CD4-positive, alpha-beta T cell (primary cell): ENCODE data around the gene SEC61A2. TPM values are rescaled to one million over a fixed set of nuclear protein-coding genes. Genes with fewer than 3 reads are reported as not detected.

ENCODE experiments used
- ATAC-seq: fragments of 200-7000 bp; cut with Tn5 transposase; one replicate; pipeline ENCODE4 v1.10.0; 2022; ENCODE audit warnings: mild to moderate bottlenecking; ENCODE audit not compliant: poor library complexity
- CTCF ChIA-PET: fragments of 350-600 bp; sonication (Branson Sonifier 250); formaldehyde crosslinking; loops from one replicate; lab custom pipeline; 2021; ENCODE audit warnings: antibody characterized with exemption, inconsistent platforms; lab: Charles Lee
- POLR2A ChIA-PET: fragments of 350-600 bp; sonication (Branson Sonifier 250); formaldehyde crosslinking; loops from one replicate; lab custom pipeline; 2021; ENCODE audit warnings: antibody characterized with exemption, inconsistent platforms; lab: Charles Lee
- DNase-seq, 14 experiments: peaks; one replicate each; pipeline ENCODE4 v3.0.0-alpha.2; 2013 to 2020; ENCODE audit warnings: mixed read lengths in 2 of 14
- H3K27ac ChIP-seq, 2 donors: one replicate each; pipeline versions ENCODE4 v1.5.1 to v1.7.0; 2013; ENCODE audit warnings: low read length in 2 of 2, low read depth in 1 of 2, mild to moderate bottlenecking in 1 of 2
- H3K27me3 ChIP-seq, 2 experiments: 1 replicate in 1 of 2; 2 replicates in 1 of 2; pipeline versions ENCODE4 v1.6.1 to v1.7.0; 2013; ENCODE audit warnings: low read length in 2 of 2, control low read depth in 1 of 2, mild to moderate bottlenecking in 1 of 2, moderate library complexity in 1 of 2; ENCODE audit not compliant: insufficient read depth in 2 of 2, control insufficient read depth in 1 of 2
- H3K36me3 ChIP-seq: one replicate; pipeline ENCODE4 v1.6.1; 2013; ENCODE audit warnings: low read length, control low read depth; ENCODE audit not compliant: insufficient read depth
- H3K4me1 ChIP-seq: one replicate; pipeline ENCODE4 v1.6.1; 2013; ENCODE audit warnings: low read length, control low read depth; ENCODE audit not compliant: insufficient read depth
- H3K4me3 ChIP-seq: one replicate; pipeline ENCODE4 v1.5.1; 2013; ENCODE audit warnings: mild to moderate bottlenecking, low read length, moderate library complexity
- H3K9me3 ChIP-seq, 2 experiments: 1 replicate in 1 of 2; 2 replicates in 1 of 2; pipeline versions ENCODE4 v1.6.1 to v1.7.0; 2013; ENCODE audit warnings: low read length in 2 of 2, mild to moderate bottlenecking in 2 of 2, control low read depth in 1 of 2, moderate library complexity in 1 of 2; ENCODE audit not compliant: control insufficient read depth in 1 of 2, insufficient read depth in 1 of 2
- H3K27ac Mint-ChIP-seq: one replicate; pipeline ENCODE4 v1.8.0; 2020; ENCODE audit warnings: mixed read lengths
- H3K27me3 Mint-ChIP-seq: one replicate; pipeline ENCODE4 v1.8.0; 2021; ENCODE audit warnings: mixed read lengths
- H3K36me3 Mint-ChIP-seq: one replicate; pipeline ENCODE4 v1.8.0; 2021; ENCODE audit warnings: low read depth, mixed read lengths
- H3K4me1 Mint-ChIP-seq: one replicate; pipeline ENCODE4 v1.8.0; 2021; ENCODE audit warnings: low read depth, mixed read lengths
- H3K4me3 Mint-ChIP-seq: one replicate; pipeline ENCODE4 v1.8.0; 2020; ENCODE audit warnings: mild to moderate bottlenecking, mixed read lengths
- H3K9me3 Mint-ChIP-seq: one replicate; pipeline ENCODE4 v1.8.0; 2020; ENCODE audit warnings: mixed read lengths
- CTCF ChIP-seq: fragments of 200-600 bp; IDR thresholded peaks from one replicate; pipeline ENCODE4 v1.8.0; 2022; ENCODE audit warnings: antibody characterized with exemption, mild to moderate bottlenecking
- intact Hi-C, 2 experiments: fragments of 100-400 bp; cut with DNase I in 1 of 2; cut with micrococcal nuclease in 1 of 2; formaldehyde crosslinking; loops; one replicate each; pipeline versions ENCODE4 v1.15.1 to v1.9.0; 2023 to 2025; cut with DNase I, micrococcal nuclease
- total RNA-seq, 174 experiments: library from RNA in 2 of 174; stranded (reverse) in 2 of 174; gene quantifications; one replicate each; pipeline ENCODE4 v1.2.3 and lab custom pipeline; 2021 to 2026

Gene SEC61A2
- total RNA-seq, 2 experiments from 2014 or later: 9.9 to 10.8 TPM

- no peak for TF ChIP-seq CTCF
- no peak overlapping the region for H3K27ac ChIP-seq
- Mint-ChIP-seq H3K9me3 (no peaks in the 10 kb centered on the region), H3K27me3 (no peaks in the 10 kb centered on the region), H3K27ac (no peak overlapping the region), H3K36me3 (peaks cover 69% of the 10 kb centered on the region), H3K4me3 (no peak overlapping the region), H3K4me1 (peaks cover 8% of the 10 kb centered on the region)
- no peak overlapping the region for H3K4me3 ChIP-seq
- intact Hi-C loops: no loop called here
- H3K27me3 ChIP-seq: no peaks in the 10 kb centered on the region
- CTCF ChIA-PET: no interaction called here
- ATAC-seq (no peak), DNase-seq (no peak)
- H3K36me3 ChIP-seq: peaks cover 40% of the 10 kb centered on the region
- peaks cover 17% of the 10 kb centered on the region for H3K4me1 ChIP-seq
- POLR2A ChIA-PET: no interaction called here
- H3K9me3 ChIP-seq: no peaks in the 10 kb centered on the region
These were observed 20.2 kb upstream of the SEC61A2 start for GRCh38 chr10:12109286-12109685.

GRCh38 chr10:12111528-12111927 lies 17.9 kb upstream of the SEC61A2 start:
- Histone ChIP-seq H3K27me3 (no peaks in the 10 kb centered on the region), H3K4me1 (peaks cover 17% of the 10 kb centered on the region), H3K36me3 (peaks cover 32% of the 10 kb centered on the region), H3K27ac (no peak overlapping the region), H3K9me3 (no peaks in the 10 kb centered on the region), H3K4me3 (no peak overlapping the region)
- ChIA-PET CTCF (no interaction called here), POLR2A (interaction anchor here (0.7 kb wide), 1 partner anchor 89 kb away, joined by 4 read pairs; no protein-coding TSS in a partner anchor)
- H3K27me3 Mint-ChIP-seq: no peaks in the 10 kb centered on the region
- H3K4me3 Mint-ChIP-seq: no peak overlapping the region
- ATAC-seq (no peak), DNase-seq (no peak)
- TF ChIP-seq CTCF: no peak
- H3K27ac Mint-ChIP-seq: peak overlapping the region; percentile 0
- no peaks in the 10 kb centered on the region for H3K9me3 Mint-ChIP-seq
- peaks cover 8% of the 10 kb centered on the region for H3K4me1 Mint-ChIP-seq
- intact Hi-C loops: no loop called here
- peaks cover 60% of the 10 kb centered on the region for H3K36me3 Mint-ChIP-seq

GRCh38 chr10:12113627-12114026 lies 15.8 kb upstream of the SEC61A2 start:
- Mint-ChIP-seq H3K27me3 (no peaks in the 10 kb centered on the region), H3K9me3 (no peaks in the 10 kb centered on the region), H3K4me3 (no peak overlapping the region), H3K4me1 (peaks cover 8% of the 10 kb centered on the region), H3K27ac (peak overlapping the region; percentile 72), H3K36me3 (peaks cover 51% of the 10 kb centered on the region)
- no peak for TF ChIP-seq CTCF
- intact Hi-C loops: no loop called here
- no peak overlapping the region for H3K27ac ChIP-seq
- DNase-seq: no peak
- H3K4me3 ChIP-seq: no peak overlapping the region
- ATAC-seq: no peak
- peaks cover 29% of the 10 kb centered on the region for H3K36me3 ChIP-seq
- CTCF ChIA-PET: no interaction called here
- no peaks in the 10 kb centered on the region for H3K27me3 ChIP-seq
- peaks cover 17% of the 10 kb centered on the region for H3K4me1 ChIP-seq
- POLR2A ChIA-PET: no interaction called here
- no peaks in the 10 kb centered on the region for H3K9me3 ChIP-seq
